GM18505 (cell line): ENCODE measurements around the gene KCNH1.

Source experiments
- ATAC-seq: cut with Tn5 transposase; IDR thresholded peaks from one replicate; pipeline ENCODE4 v1.9.1; 2021; ENCODE audit not compliant: unreplicated experiment
- POLR2A ChIP-seq: IDR thresholded peaks from 4 replicates; pipeline ENCODE4 v1.6.1; 2011; ENCODE audit warnings: borderline replicate concordance; ENCODE audit not compliant: insufficient read depth, insufficient read length; ENCODE audit errors: extremely low read depth

The KCNH1 gene

DNA sequence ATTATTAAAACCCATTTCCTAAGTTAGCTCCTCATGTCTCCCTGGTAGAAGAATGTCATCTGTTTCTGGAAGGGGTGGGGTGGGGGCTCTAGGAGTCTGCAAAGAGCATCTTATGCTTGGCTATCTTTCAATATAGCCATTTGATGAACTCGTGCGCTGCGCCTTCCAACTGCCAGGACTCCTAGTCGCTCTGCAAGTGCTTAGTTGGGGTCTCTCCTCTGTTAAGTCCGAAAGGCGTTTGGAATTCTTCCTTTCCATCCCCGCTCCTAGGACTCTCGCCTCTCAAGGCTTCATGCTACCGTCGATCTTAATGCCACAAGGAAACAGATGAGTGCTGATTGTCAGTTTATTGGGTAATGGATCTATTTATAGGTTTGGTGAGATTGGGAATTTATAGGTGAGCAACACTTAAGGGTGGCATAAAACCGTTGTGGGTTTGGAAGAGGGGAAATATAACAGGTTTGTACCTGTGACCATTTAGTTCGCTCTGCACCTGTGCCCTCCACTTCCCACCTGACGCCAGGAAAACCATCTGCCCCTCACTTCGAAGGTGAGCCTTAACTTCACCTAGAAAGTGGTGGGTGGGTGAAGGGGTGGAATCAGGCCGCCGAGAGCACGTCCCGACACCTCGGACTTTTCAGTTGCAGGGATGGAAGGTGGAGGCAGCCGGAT, 1.1 kb downstream of the KCNH1 start:
- ATAC-seq: no peak
- TF ChIP-seq POLR2A: no peak

DNA sequence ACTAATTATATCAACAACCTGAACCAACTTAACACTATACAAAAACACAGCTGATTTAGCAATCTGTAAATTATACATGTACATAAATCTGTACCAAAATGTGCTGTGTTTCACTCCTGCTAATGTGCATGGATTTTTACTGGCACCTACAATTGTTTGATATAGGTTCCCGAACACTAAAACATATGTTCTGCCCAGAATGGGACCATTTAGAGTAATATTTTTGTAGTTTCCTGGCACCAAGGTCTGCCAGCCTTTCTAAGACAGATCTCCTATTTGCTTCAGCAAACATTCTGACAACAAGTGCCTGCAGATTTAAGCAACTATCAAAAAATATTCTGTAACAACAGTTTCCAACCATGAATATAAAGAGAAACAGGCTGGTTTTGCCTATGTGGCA, 4.2 kb downstream of the KCNH1 start:
- no peak for TF ChIP-seq POLR2A
- no peak for ATAC-seq

DNA sequence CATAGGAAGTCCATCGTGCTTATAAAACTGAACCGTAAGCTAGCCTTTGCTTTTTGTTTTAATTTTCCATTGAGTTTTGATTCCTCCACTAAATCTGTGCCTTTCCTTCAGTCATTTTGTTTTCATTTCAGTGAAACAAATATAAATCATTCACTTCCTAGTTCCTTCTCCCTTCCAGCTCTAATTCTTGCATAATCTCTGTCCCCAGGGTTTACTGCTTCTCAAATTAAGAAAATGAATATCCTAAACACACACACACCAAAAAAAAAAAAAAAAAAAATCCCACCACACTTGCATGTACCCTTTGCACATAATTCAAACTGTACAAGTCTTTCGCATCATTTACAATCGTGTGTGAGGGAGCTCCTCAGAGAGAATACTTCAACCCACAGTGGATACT, 6.8 kb downstream of the KCNH1 start:
- TF ChIP-seq POLR2A: no peak
- no peak for ATAC-seq

DNA sequence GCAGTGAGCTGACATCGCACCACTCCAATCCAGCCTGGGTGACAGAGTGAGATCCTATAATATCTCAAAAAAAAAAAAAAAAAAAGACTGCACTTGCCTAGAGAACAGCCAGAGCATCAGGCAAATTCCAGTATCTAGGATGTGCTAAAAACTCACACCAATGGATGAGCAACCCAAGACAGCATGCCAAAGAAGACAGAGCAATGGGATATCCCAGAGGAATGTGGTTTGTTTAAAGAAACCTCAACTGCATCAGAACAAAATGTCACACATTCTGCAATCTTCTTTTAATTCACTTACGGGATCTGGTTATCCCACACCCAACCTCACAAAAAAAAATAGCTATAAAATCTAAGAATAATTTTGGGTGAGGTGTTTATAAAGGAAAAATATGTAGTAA, 7.3 kb downstream of the KCNH1 start:
- TF ChIP-seq POLR2A: no peak
- no peak for ATAC-seq

DNA sequence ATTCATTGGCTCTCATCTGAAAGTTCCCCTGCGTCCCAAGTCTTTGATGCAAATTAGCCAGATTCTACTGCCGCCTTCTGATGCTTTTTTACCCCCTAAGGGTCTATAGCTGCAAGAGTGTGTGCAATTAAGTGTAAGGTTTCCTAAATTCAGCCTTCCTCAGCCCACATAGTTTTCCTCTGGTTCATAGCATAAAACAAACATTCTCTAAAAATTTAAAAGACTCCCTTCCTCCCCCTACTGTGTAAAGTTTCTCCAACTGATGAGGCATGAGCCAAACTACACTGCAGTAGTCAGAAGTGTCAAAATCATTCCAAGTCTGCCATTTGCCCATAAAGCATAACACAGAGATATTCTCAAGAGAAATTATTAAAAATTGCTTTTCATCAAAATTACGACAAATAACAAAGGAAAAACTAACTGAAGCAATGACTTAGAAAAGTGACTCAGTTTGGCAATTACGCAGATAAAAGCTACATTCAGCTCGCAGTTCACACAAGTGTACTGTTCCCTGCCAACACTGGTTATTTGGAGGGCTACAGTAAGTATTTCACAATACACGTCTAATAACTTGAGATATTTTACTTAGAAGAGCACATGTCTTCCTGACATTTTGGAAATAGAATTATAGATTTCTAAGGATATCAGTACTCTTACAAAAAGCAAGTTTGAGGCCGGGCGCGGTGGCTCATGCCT, 15.4 kb downstream of the KCNH1 start:
- no peak for TF ChIP-seq POLR2A
- ATAC-seq: no peak

DNA sequence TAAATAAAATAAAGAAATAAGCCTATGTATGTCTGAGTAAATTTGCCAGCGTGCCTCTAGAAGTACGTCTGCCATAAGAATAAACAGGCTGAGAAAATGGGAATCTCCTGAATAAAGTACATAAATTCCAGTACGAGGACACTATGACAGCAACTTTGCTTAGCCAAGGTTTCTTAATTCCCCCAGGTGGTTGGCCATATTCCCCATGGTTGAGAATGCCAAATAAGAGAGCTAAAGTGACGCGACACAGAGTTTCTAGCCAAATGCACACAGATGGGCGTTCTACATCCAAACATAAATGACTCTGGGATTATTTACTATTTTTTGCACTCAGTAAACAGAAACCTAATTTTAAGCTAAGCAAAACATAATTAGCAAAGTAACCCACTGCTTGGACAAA, 19.5 kb downstream of the KCNH1 start:
- TF ChIP-seq POLR2A: no peak
- ATAC-seq: no peak

DNA sequence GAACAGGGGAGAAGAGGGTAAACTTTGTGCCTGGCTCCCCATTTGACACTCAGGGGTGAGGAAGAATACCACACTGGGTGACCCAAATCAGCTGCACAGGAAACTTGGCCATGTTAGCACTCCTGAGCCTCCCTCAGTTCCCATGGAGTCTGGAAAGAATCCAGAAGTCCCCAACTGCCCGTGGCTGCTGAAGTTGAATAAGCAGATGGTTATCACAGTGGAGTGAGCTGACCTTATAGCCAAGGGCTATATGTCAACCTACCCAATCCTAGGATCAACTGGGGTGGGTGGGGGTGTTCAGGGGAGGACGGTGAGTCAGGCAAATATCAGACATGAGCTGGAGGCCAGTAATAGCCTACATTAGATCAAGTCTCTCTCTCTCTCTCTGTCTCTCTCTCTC, 20.4 kb downstream of the KCNH1 start:
- no peak for TF ChIP-seq POLR2A
- no peak for ATAC-seq

DNA sequence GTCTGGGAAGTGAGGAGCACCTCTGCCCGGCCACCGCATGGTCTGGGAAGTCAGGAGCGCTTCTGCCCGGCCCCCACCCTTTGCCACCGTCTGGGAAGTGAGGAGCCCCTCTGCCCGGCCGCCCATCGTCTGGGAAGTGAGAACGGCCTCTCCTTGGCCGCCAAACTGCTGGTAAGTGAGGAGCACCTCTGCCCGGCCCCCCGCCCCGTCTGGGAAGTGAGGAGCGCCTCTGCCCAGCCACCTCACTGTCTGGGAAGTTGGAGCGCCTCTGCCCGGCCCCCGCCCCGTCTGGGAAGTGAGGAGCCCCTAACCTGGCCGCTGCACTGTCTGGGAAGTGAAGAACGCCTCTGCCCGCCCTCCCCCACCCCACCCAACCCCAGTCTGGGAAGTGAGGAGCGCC, 22.6 kb downstream of the KCNH1 start:
- no peak for TF ChIP-seq POLR2A
- ATAC-seq: no peak

DNA sequence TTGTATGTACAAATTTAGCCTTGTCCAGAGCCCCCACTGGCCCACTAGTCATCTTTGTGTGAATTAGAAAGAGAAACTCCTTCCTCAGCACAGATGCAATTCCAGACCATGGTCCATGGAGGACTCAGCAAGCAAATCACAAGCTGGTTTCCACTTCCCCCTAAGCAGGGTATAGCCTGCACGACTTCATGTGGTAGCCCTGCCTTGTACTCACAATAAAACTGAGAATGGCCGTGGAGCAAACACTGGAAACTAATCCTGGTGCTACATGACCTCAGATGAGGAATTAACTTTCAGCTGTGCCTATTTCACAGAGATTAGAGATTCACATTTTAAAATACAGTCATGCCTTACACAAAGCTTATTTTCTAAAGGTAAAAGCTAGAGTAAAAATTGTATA, 32.5 kb downstream of the KCNH1 start:
- TF ChIP-seq POLR2A: no peak
- no peak for ATAC-seq

DNA sequence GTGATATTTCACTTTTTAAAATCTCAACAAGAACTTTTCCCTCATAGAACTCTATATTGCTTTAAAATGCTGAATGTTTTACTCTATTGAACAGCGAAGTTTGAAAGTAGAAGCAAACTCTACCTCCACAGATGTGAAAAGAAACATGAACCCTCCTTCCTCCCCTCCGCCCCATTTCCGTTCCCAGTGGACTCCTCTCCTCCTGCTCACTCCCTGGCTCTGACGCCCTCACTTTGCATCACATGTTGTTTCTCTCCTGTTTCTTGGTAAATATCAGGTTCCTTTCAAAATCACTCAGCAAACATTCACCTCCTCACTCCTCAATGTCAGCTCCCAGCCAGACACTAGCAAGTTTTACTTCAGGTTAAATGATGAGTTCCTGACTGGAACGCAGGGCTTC, 34.6 kb downstream of the KCNH1 start:
- TF ChIP-seq POLR2A: no peak
- ATAC-seq: no peak

DNA sequence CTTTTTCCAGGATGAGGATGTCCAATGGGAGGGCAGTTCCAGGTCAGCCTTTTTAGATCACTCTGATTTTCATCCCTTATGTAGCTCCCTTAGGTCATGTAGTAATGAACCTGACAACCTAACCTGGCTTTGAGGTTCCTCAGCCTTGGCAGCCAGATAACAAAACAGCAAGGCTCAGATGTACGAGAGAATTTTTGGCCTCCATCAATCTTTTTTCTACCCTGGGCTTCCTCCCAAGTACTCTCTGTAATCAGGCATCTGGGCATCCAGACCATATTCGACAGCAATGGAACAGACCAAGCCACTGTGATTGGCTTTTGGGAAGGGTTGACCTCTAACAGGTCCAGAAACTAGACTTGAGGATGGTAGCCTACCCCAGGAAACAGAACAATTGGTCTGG, 38.6 kb downstream of the KCNH1 start:
- TF ChIP-seq POLR2A: no peak
- no peak for ATAC-seq

DNA sequence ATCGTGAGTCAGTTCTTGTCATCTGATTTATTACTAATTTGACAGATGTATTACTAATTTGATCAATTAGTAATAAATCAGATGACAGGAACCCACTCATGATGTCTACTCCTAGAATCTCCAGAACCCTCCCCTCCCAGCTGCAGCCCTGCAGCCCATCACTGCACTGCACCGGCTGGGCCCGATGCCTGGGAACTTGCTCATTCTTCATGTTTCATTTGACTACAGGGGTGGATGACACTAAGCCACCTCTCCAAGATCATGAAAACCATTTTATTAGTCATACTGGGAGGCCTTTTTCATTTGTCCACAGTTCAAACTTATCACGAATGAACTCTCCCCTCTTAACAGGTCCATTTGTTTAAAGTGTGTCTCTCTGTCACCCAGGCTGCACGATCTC, 41.0 kb downstream of the KCNH1 start:
- TF ChIP-seq POLR2A: no peak
- no peak for ATAC-seq

DNA sequence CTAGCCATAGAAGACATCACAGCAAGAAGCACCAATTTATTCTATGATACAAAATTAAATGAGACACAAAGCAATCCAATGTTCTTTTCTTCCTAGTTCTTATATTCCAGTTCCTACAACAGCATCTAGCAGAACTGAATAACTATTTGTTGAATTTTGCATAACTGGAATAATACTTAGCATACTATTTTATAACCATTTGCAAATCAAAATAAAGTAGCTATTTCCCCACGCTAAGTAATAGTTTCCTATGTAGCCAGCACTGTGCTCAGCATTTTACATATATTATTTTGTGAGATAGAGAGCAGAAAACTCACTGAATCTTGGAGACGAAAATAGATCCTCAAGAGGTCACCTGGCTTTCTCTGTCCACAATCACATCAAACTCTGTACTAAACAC, 42.1 kb downstream of the KCNH1 start:
- ATAC-seq: no peak

DNA sequence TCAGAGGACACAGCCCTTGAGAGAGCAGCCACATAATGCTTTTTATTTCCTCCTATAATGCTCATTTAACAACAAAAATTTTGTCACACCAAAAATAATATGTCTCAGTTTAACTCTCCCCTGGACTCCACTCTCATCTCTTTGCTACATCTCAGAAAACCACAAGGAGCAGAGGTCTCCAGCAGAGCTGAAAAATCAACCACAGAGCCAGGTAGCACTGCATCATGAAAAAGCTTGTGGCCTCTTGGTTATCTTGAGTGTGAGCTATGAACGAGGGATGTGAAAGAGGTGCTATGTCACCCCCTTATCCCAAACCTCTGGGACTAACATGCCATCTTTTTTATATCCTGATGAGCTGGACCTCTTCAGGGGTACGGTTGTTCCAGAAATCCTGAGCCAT, 44.4 kb downstream of the KCNH1 start:
- ATAC-seq: no peak
- no peak for TF ChIP-seq POLR2A

More for the DNA sequence above, 42.1 kb downstream of the KCNH1 start:
- no peak for TF ChIP-seq POLR2A
